ENCODE measurements around the gene STAG1. TPM values are rescaled to one million over a fixed set of nuclear protein-coding genes. Genes with fewer than 3 reads are reported as not detected.

Gene STAG1
- total and polyA plus RNA-seq, 9 of the 15 experiments (the other 6 are each of a cell fraction or from before 2014, with no cell fraction given), result 2.7 to 17.7 (median 8.8) TPM

GRCh38 chr3:136343873-136344555 is 408.2 kb downstream of the STAG1 start (continued):
- TF ChIP-seq RBM17 (IDR thresholded peaks at IDR 0.05; ENCODE audit: borderline replicate concordance, low read depth, low read length), result no peak
- TF ChIP-seq HINFP (tag; conservative IDR thresholded peaks at IDR 0.05; ENCODE audit: low read depth), result 0 out of 2 replicates have a peak, but pooled peaks have one; percentile 29
- TF ChIP-seq, protein P1, sequence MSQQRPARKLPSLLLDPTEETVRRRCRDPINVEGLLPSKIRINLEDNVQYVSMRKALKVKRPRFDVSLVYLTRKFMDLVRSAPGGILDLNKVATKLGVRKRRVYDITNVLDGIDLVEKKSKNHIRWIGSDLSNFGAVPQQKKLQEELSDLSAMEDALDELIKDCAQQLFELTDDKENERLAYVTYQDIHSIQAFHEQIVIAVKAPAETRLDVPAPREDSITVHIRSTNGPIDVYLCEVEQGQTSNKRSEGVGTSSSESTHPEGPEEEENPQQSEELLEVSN (IDR thresholded peaks at IDR 0.05; ENCODE audit: borderline replicate concordance in 1 of 2, extremely low read depth in 1 of 2, insufficient read depth in 1 of 2, insufficient read length in 1 of 2, low read depth in 1 of 2, low read length in 1 of 2, poor library complexity in 1 of 2, severe bottlenecking in 1 of 2), result no peak
- 0 out of 4 replicates have a peak, but pooled peaks of 1 of the 2 experiments have one; percentile 50 for TF ChIP-seq HDAC1 (IDR thresholded peaks at IDR 0.05)
- TF ChIP-seq POLR2A (conservative IDR thresholded peaks at IDR 0.05), result no peak
- TF ChIP-seq, protein P2, sequence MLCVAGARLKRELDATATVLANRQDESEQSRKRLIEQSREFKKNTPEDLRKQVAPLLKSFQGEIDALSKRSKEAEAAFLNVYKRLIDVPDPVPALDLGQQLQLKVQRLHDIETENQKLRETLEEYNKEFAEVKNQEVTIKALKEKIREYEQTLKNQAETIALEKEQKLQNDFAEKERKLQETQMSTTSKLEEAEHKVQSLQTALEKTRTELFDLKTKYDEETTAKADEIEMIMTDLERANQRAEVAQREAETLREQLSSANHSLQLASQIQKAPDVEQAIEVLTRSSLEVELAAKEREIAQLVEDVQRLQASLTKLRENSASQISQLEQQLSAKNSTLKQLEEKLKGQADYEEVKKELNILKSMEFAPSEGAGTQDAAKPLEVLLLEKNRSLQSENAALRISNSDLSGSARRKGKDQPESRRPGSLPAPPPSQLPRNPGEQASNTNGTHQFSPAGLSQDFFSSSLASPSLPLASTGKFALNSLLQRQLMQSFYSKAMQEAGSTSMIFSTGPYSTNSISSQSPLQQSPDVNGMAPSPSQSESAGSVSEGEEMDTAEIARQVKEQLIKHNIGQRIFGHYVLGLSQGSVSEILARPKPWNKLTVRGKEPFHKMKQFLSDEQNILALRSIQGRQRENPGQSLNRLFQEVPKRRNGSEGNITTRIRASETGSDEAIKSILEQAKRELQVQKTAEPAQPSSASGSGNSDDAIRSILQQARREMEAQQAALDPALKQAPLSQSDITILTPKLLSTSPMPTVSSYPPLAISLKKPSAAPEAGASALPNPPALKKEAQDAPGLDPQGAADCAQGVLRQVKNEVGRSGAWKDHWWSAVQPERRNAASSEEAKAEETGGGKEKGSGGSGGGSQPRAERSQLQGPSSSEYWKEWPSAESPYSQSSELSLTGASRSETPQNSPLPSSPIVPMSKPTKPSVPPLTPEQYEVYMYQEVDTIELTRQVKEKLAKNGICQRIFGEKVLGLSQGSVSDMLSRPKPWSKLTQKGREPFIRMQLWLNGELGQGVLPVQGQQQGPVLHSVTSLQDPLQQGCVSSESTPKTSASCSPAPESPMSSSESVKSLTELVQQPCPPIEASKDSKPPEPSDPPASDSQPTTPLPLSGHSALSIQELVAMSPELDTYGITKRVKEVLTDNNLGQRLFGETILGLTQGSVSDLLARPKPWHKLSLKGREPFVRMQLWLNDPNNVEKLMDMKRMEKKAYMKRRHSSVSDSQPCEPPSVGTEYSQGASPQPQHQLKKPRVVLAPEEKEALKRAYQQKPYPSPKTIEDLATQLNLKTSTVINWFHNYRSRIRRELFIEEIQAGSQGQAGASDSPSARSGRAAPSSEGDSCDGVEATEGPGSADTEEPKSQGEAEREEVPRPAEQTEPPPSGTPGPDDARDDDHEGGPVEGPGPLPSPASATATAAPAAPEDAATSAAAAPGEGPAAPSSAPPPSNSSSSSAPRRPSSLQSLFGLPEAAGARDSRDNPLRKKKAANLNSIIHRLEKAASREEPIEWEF (CRISPR knock-in tag; IDR thresholded peaks at IDR 0.05), result no peak
- no peak for TF ChIP-seq ARHGAP35 (IDR thresholded peaks at IDR 0.05; ENCODE audit: partially characterized antibody)

Measured in K562 (cell line).